GM12892 (cell line): ENCODE measurements around the gene SMTNL1.

Experiments
- POLR2A ChIP-seq: IDR thresholded peaks from 2 replicates; pipeline ENCODE4 v1.6.1; 2011; ENCODE audit warnings: low read depth, low read length, control low read depth
- POLR2AphosphoS5 ChIP-seq: IDR thresholded peaks from 2 replicates; pipeline ENCODE4 v1.6.1; 2011; ENCODE audit warnings: low read depth, low read length, control low read depth
- TAF1 ChIP-seq: IDR thresholded peaks from 2 replicates; pipeline ENCODE4 v1.6.1; 2011; ENCODE audit warnings: low read depth, mild to moderate bottlenecking, control low read depth, low read length, borderline replicate concordance

GRCh38 chr11:57529012-57529411, 8.4 kb upstream of the SMTNL1 start:
- TF ChIP-seq TAF1: no peak
- no peak for TF ChIP-seq POLR2AphosphoS5
- TF ChIP-seq POLR2A: no peak
